NCI-H226 (cell line): Measurements from ENCODE around the gene SMIM22.

Experiments
- DNase-seq: peaks from one replicate; pipeline ENCODE4 v3.0.0-alpha.2; 2015

The SMIM22 gene, protein sequence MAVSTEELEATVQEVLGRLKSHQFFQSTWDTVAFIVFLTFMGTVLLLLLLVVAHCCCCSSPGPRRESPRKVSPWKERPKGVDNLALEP

DNA sequence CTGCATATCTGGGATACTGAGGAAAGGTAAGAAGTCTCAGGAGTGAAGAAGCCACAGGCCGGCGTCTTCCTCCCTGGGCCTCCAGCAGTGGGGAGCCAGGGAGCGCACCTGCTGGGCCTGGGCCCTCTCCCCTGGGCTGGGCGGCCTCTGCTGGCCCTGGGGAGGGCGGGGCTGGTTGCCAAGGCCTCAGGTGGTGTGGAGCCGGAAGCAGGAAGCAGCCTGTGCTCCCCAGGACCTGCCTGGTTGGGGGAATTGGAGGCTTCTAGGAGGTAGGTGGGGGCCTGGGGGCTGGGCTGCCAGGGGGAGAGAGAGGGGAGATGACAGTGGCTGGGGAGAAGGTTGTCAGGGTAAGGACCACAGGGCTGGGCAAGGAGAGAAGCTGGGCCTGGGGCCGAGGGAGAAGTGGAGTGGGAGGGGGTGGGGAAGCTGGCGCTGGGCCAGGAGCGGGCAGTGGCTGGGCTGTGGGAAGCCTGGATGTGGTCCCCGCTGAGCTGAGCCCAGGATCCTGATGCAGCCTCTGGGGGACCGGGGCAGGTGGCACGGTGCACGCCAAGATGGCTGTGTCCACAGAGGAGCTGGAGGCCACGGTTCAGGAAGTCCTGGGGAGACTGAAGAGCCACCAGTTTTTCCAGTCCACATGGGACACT lies at the start of gene SMIM22:
TSS of gene SMIM22 (plus strand) at position 189 of the 647 bp plus-strand sequence. CDS start at position 555, 366 bp downstream.
- DNase-seq, result no peak

DNA sequence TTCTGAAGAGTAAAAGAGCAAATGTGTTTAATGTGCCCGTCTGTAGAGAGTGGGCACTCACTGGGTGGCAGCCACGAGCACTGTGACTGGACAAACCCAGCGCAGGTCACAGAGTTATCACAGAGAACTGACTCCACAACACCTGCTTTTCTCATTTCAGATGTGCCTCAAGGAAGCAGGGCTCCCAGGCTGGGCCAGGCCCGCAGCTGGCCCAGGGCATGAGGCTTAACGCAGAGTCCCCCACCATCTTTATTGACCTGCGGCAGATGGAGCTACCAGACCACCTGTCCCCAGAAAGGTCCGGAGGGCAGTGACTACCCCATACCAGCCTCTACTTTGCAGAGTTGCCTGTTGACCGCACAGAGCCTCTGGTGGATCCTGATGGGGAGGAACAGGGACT lies 49.0 kb upstream of the SMIM22 start:
- no peak for DNase-seq

DNA sequence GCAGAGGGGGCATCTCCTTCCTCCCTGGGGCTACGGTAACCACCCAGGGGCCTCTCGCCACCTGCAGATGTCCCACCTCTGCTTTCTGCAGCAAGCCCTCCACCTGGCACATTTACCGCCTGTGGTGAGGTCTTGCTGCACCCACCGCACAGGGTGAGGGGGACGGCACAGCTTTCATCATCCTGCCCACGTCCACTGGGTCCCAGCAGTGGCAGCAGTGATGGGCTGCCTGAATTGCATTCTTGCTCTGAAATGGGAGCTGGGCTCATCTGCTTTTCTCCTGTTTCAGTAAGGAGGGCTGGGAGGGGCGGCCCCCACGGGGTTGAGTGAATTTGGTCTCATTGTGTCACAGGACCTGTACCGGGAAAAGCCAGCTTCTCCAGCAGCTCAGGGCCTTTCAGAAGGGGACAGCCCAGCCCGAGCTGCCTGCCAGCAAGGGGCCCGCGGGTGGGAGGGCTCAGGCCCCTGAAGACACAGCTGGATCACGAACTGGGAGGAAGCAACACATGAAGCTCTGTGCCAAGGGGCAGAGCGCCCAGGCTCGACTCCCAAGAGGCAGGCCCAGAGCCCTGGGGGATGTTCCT lies 48.1 kb upstream of the SMIM22 start:
- DNase-seq, result no peak

DNA sequence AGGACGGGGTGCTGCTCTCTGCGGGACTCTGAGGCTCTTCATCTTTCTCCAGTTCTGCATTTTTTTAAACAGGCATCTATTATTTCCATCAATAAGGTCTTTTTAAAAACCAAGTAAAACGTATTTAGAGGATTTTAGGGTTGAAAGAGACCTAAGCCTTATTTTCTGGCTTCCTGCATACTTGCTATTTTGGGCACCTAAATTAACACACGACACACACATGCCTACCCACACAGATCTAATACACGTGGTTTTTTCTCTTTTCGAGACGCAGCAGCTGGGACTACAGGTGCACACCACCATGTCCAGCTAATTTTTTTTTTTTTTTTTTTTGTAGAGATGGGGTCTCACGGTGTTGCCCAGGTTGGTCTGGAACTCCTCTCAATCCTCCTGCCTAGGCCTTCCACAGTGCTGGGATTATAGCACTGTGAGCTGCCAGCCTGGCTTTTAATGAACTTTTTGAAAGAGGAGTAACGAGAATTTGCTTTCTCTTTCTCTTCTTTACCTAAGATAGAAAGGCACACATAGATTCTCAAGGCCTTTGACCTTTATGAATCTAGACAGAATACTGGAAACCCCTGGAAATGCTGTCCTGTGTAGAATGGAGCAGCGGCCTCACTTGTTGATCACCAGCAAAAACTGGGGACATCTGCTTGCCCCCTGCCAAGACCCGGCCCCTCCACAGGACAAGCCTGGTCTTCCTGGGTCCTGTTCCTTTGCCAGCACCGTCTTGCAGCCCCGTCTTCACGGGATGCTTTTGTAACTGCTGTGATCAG lies 47.1 kb upstream of the SMIM22 start:
- DNase-seq, result no peak

DNA sequence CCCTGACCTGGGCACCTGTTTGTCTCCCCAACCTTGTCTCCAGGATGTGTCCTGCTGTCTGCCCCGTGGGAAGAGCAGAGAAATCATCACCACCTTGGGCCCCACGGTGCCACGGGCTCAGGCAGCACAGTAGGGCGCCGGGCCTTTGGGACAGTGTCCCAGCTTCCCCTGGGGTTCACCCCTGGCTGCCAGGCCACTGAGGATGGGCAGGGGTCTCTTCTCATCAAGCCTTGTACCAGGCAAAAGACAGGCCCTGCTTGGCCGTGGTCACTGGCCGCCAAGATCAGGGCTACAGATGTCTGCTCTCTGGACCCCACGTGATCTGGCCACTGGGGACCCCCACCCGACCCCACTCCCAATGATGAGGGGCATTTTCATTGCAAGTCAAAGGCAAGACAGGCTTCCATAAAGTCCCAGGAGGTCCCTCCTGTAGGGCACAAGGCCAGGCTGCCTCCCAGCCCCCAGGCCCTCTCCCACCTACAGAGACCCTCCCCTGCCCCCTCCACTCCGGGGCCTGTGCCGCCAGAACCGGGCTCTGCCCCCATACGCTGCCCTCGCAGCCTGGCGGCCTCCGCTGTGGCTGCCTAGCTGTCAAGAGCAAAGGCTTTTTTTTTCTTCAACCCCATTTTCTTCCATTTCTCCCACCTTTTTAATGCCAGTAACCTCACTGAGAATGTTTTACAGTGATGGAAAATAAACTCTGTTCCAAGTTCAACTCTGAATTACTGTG lies 46.3 kb upstream of the SMIM22 start:
- DNase-seq, result no peak

DNA sequence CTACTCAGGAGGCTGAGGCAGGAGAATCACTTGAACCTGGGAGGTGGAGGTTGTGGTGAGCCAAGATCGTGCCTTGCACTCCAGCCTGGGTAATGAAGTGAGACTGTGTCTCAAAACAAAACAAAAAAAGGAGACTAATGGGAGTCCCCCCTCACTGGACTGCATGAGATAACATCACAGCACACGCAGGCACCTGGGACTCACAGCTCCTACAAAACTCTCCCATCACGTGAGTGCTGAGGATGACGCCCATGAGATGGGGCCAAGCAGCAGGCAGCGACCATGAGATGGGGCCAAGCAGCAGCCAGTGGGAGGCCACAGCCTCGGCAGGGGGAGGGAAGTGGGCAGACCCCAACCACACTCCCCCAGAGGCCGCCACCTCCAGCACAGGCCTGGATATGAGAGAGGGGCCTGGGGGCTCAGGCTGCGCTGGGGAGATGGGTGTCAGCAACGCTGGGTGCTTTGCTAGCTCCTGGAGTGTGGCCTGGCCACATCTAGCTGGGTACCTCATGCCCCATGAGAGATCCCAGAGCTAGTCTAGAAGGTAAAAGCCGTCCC lies 45.4 kb upstream of the SMIM22 start:
- no peak for DNase-seq

DNA sequence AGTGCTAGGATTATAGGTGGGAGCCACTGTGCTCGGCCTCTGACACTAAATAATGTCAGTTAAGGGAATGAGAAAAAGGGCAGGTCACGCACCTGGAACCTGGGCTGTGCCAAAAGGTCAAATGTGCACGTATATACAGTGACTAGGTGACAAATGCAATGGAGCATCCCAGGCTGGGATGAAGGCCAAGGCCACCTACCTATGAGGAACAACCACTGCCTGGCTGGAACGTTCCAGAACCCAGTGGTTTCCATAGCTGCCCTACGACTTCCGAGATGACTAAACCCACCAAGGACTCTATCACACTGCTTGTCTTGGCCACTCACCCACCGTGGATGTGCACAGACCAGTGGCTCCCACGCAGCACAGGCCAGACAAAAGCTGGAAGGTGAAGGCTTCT lies 44.3 kb upstream of the SMIM22 start:
- no peak for DNase-seq

DNA sequence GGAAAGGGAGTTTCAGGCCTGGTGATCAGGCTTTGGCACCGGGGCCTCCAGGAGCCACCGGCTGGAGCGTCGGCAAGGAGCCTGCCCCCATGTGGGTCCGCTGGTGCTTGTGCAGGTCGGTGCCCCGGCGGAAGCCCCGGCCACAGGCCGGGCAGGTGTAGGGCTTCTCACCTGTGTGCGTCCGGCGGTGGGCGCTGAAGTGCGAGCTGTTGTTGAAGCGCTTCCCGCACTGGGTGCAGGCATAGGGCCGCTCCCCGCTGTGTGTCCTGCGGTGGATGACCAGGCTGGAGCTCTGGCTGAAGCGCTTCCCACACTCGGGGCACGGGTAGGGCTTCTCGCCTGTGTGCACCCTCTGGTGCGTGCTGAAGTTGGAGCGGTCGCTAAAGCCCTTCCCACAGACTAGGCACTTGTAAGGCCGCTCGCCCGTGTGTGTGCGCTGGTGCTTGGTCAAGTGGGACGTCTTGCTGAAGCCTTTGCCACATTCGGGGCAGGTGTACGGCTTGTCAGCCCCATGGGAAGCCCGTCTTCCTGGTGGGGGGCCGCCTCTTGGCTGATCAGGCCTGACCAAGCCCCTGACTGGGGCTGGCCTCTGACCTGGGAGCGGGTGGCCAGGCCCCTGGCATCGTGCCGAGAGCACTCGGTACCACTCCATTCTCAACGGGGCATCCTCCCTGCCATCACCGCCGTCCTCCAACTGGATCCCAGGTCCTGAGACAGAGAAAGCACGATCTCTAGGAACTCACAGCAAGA lies 42.6 kb upstream of the SMIM22 start:
- no peak for DNase-seq

DNA sequence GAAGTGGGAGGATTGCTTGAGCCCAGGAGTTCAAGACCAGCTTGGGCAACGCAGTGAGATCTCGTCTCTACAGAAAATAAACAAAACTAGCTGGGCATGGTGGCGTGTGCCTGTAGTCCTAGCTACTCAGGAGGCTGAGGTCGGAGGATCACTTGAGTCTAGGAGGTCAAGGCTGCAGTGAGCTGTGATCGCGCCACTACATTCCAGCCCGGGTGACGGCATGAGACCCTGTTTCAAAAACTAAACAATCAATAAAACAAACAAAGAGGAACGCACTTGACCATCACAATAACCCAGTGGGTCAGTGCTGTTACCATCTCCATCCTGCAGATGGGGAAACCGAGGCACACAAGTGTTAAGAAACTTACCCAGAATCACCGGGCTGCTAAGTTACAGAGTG lies 41.9 kb upstream of the SMIM22 start:
- no peak for DNase-seq

DNA sequence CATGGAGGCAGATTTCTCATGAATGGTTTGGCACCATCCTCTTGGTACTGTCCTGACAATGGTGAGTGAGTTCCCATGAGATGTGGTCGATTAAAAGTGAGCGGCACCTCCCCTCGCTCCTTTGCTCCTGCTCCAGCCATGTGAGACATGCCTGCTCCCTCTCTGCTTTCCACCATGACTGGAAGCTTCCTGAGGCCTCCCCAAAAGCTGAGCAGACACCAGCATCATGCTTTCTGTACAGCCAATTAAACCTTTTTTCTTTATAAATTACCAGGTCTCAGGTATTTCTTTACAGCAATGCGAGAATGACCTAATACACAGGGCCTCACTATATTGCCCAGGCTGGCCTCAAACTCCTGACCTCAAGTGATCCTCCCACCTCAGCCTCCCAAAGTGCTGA lies 40.3 kb upstream of the SMIM22 start:
- no peak for DNase-seq

DNA sequence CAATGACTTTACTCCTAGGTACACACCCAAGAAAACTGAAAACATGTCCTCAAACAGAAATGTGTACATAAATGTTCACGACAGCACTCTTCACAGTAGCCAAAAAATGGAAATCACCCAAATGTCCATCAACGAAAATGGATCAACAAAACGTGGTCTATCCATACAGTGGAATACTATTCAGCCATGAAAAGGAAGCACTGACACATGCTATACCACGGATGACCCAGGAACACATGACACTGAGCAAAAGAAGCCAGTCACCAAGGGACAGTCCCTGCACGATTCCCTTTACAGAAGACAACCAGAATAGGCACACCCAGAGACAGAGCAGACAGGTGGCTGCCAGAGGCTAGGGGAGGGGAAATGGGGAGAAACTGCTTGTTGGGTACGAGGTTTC lies 39.5 kb upstream of the SMIM22 start:
- no peak for DNase-seq

DNA sequence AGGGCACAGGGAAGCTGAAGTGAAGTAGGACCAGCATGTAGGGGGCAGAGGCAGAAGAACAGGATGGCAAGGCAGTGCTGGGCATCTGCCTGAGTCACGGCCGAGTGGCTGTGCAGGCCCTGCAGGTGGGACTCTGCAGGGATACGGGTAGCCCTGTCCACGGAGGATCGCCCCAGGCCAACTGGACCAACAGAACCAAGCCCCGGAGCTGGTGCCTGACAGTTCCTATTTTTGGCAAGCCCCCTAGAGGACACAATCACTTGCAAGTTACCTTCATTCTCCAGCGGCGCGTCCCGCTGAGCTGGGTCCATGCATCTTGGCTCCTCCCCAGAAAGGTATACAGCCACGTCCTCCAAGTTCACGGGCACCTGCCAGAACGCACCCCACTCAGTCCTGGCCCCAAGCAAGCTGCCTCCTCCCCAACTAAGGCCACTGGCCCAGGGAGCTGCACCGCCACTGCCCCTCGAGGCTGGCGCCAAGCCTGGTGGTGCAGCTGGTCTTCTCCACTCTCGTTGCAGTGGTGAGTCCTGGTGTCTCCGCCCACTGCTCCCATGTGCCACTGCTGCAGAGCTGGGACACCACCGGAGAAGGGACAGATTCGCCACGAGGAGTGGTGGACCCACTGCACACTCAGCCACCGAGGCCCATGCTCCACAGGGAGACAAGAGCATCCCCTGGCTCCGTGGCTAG lies 34.8 kb upstream of the SMIM22 start:
- DNase-seq, result no peak

DNA sequence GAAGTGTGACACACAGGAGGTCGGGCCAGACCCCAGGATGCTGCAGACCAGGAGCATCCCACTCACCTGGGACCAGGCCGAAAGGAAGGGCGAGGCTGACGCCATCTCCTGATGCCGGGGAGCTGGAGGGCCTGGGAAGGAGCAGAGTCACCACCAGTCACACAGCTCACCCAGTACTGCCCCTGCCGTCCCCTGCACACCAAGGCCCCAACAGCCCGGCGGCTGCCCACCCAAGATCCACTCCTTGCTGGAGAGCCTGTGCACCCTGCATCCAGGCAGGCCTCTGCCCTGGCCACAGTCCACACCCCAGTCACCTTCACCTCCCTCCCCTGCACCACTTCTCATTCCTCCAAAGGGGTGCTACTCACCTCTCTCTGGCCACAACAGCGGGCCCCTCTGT lies 33.0 kb upstream of the SMIM22 start:
- no peak for DNase-seq

DNA sequence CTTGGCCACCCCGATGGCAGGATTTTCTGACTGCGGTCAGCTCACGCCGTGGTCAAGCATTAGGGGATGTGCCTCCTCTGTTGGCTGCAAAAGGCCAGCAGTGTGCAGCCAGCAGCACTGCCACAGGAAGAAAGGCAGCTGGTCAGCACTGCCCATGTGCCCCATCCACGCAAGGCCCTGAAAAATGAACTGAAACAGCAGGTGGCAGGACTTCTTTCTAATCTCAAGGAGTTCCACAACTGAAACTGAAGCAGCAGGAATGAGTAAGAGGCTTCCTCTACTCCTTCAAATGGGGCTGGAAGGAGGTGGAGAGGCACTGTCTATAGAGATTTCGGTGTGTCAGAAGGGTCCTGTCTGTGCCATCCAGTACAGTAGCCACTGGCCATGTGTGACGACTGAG lies 31.4 kb upstream of the SMIM22 start:
- DNase-seq, result no peak

DNA sequence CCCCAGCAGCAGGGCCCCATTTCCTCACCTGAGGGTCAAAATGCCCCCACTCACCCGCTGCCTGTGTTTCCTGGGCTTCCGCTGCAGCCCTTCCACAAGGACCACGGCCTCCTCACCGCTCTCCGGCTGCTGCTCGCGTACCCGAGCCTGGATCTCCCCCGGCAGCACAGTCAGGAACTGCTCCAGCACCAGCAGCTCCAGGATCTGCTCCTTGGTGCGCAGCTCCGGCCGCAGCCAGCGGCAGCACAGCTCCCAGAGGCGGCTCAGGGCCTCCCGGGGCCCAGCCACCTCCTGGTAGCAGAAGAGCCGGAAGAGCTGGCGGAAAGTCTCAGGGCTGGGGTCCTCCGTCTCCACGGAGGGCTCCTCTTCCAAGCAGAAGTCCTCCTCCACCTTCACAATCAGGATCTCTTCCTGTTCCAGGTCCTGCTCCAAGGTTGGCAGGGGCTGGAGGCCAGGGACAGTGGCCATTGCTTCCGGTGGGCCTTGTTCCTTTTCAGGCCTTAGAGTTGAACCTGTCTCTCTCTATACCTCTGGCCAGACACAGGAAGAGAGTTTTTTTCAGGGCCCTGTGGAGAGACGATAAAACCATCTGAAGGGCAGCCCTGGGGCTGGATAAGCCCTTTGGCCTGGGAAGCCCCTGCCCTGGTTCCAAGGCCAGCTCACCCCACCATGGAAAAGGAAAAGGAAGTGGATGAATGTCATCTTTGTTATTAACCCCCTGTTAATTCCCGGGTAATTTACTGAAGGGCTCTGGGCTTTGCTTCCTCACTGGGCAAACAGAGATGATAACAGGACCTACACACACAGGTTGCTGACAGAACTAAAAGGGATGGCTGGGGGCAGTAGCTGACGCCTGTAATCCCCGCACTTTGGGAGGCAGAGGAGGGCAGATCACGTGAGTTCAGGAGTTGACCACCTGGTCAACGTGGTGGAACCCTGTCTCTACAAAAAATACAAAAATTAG lies 29.4 kb upstream of the SMIM22 start:
- no peak for DNase-seq

DNA sequence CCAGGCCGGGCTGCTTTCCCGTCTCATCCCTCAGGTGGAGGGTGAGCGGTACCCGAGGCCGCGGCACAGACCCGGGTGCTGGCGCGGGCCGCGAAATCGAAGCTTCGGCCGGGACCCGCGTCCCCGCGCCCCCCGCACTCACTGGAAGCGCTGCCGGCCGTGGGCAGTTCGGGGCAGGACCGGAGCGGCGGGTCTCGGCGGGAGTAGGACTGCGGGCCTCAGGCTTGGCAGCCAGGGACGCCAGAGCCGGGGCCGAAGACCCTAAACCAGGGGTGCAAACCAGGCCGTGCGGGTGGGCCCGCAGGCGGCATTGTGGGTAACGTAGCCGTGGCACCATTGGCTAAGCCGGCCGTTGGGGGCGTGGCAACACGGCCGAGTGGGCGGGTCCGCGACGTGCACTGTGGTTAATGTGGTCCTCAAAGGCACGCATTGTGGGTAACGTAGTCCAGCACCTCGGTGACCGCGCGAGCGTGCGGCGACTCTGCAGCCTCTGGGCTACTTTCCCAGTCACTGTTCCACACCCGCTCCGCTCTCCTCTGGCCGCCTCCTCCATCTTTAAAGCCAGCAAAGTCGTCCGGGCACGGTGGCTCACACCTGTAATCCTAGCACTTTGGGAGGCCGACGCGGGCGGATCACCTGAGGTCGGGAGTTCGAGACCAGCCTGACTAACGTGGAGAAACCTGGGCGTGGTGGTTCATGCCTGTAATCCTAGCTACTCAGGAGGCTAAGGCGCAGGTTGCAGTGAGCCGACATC lies 28.1 kb upstream of the SMIM22 start, which contains the start of gene ZNF500:
TSS of gene ZNF500 (minus strand) at position 288 of the 754 bp plus-strand sequence. CDS start 1,184 bp downstream, outside the sequence.
- peak; percentile 94 for DNase-seq

DNA sequence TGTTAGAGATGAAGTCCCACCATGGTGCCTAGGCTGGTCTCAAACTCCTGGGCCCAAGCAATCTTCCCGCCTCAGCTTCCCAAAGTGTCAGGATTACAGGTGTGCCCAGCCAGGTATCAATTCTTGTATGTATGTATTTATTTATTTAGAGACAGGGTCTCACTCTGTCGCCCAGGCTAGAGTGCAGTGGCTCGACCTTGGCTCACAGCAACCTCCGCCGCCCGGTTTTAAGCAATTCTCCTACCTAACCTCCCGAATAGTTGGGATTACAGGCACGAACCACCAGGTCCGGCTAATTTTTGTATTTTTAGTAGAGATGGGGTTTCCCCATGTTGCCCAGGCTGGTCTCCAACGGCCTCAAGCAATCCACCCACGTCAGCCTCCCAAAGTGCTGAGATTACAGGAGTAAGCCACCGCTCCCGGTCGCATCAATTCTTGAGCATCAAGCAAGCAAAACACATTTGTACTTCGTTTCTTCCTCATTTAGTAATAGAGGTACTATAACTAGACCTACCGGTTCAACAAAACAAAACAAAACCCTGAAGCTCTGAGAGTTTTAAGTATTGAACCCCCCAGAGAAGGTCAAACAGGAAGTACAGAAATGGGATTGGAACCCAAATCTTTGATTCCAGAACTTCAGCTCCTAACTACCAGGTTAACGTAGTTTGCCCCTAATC lies 27.2 kb upstream of the SMIM22 start:
- DNase-seq, result peak; percentile 39

DNA sequence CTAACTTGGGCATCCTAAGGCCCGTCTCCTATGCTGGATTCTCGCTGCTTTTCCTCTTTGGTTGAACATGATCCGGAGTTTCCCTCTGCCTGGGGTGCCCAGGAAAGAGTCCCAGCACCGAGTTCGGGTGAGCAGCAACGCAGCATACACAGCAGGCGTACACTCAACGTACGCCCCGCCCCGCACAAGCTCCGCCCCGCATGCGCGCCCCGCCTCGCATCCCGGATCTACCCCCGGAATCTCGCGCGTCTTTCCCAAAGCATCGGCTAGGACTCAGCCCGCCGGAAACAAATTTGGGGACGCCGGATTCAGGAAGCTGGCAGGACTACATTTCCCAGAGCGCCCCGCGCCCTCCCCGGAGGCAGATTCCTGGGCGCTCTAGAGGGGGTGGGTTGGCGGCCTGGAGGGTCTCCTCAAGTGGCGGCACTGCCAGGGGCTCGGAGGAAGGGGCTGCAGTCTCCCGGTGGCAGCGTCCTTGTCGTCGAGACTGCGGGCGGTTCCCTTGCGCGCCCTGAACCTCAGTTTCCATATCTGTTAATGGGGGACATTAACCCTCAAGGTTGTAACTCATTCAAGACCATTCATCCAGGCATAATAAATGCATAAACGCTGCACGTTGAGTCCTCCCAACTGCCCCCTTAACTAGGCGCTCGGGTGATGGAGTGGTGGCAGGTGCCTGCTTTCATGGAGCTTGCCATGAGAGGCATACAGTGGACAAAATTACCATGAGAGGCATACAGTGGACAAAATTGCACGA lies 26.4 kb upstream of the SMIM22 start:
- DNase-seq, result peak; percentile 93
